Raji (cell line): ENCODE data around the gene SNTG2.

Source experiments
- POLR2A ChIP-seq: IDR thresholded peaks from 2 replicates; pipeline ENCODE4 v1.6.1; 2011; ENCODE audit warnings: low read depth, low read length, control low read depth; ENCODE audit not compliant: insufficient read depth

SNTG2 gene

DNA sequence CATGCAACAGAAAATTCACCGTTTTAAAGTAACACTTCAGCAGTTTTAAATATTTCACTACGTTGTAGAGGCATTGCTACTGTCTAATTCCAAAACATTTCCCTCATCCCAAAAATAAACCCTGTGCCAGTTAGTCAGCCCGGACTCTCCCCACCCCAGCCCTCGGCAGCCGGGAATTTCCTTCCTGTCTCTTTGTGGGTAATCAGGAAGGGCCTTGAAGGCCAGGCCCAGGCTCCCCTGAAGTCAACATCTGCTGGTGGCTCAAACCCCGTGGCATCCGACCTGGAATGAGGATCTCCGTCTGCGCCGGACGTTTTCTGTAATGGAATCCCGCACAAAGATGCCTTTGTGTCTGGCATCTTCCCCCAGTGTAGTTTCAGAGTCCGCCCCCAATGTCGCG is 219.6 kb downstream of the SNTG2 start:
- no peak for TF ChIP-seq POLR2A

DNA sequence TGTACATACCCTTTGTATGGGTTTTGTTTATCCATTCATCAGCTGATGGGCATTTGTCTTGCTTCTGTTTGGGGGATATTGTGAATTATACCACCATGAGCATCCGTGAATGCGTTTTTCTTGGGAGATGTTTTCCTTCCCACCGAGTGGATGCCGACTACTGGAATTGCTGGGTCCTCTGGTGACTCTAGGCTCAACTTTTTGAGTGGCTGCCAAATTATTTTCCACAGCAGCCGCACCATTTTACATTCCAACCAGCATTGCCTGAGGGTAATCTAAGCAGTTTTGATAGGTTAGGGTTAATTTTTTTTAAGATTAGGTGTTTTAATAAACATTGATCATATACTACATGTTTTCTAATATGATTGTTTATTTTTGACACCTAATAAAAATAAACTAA is 220.1 kb downstream of the SNTG2 start:
- no peak for TF ChIP-seq POLR2A

DNA sequence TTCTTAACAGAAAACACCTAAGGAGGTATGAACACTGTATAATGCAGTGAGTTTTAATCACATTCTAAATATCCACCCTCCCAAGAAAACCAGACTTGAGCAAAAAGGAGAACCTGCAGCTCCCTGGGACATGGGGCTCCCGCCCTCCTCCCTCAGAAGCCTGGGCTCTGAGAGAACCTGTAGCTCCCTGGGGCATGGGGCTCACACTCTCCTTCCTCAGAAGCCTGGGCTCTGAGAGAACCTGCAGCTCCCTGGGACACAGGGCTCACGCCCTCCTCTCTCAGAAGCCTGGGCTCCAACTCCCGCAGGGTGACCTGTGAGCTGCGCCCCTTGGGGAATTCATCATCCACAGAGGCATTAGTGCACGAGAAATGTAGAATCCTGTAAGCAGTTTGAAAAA is 222.9 kb downstream of the SNTG2 start:
- TF ChIP-seq POLR2A: no peak

DNA sequence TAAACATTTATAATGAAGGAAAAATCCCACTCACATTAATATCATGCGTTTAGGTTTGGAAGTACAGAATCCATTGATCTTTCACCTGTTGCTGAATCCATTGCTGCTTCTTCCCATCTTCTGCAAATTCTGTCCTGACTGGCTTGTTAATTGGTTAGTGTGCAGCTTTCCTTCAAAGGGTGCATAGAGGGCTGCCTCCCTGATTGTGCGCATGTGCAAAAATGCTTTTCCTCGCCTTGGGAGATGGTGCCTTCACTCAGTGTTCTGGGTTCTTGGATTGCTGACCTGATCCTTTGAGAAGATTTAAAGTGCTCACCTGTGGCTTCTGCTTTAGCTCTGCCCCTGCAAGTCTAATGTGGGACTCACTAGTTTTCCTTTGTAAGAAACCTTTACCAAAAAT is 231.2 kb downstream of the SNTG2 start:
- TF ChIP-seq POLR2A: no peak

DNA sequence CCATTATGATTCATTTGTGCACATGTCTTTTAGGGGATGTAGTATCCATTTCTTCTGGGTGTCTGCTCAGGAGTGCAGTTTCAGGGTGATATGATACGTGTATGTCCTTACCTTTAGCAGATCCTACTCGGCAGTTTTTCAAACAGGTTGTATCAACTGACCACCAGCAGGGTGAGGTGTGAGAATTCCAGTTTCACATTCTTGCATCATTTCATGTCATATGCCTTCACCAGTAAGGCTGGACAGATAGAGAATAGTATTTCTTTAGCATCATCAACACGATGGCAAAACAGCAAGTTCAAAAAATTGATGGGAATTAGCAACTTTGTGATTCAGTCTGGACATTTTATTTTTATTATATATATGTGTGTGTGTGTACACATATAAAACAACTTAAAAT is 232.7 kb downstream of the SNTG2 start:
- no peak for TF ChIP-seq POLR2A

DNA sequence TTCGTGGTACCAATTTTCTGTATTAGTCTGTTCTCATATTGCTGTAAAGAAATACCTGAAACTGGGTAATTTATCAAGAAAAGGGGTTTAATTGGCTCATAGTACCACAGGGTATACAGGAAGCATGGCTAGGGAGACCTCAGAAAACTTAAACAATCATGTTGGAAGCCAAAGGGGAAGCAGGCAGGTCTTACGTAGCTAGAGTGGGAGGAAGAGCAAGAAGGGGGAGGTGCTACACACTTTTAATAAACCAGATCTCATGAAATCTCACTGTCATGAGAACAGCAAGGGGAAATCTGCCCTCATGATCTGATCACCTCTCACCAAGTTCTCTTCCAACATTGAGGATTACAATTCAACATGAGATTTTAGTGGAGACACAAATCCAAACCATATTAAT is 235.8 kb downstream of the SNTG2 start:
- no peak for TF ChIP-seq POLR2A

DNA sequence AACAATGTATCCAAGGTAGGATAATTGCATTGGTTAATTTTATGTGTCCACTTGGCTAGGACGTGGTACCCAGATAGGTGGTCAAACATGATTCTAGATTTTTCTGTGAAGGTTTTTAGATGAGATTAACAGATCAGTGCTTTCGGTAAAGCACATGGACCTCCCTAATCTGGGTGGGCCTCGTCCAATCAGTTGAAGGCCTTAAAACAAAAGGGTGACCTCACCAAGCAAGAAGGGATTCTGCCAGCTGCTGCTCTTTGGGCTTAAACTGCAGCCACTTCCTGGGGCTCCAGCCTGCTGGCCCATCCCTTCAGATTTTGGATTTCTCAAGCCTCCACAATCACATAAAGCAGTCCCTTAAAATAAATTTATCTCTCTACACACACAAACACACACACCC is 236.5 kb downstream of the SNTG2 start:
- no peak for TF ChIP-seq POLR2A

DNA sequence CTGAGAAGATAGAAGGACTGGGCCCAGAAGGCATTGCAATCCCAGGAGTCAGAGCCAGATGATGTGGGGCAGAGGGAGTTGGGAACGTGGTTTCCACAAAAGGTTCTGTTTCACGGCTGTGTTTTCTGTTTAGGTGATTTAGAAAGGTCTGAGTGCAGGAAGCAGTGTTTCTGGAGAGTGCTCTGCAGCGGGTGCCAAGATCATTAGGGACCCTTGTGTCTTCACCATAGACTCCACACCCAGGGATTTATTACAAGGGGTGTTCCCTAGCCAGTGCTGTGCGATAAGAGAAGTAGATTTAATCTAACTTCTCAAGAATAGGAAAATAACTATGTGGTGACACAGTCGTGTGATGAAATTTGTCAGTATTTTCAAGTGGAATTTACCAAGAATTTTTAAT is 241.5 kb downstream of the SNTG2 start:
- no peak for TF ChIP-seq POLR2A

DNA sequence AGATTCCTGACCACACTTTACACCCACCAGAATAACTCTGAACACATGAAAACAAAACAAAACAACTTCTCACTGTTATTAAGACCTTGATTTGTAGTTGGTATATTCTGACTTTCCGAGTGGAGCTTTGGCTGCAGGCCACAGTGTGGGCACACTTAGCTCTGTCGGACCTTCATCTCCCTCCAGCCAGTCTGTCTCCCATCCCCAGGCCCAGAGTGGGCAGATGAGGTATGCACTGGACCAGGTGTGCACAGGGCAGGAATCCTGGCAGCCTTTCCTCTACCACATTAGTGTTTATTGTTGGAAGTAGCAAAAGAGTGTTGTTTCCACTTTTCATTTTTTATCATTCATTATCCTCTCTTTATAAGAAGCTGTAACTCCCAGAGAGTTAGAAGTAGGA is 243.2 kb downstream of the SNTG2 start:
- TF ChIP-seq POLR2A: no peak

DNA sequence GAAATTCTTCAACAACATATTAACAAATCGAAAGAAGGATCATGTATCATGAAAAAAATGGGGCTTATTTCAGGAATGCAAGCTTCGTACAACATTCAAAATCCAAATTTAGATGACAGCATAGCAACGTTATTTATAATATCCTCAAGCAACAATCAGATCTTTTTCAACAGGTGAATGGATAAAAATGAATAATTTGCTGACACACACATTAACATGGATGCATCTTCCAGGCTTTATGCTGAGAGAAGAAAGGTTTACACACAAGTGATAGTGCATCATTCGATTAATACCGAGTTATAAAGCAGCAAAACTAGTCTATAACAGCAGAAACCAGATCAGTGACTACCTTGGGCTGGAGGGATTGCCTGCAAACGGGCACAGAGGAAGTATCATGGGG is 253.1 kb downstream of the SNTG2 start:
- no peak for TF ChIP-seq POLR2A

DNA sequence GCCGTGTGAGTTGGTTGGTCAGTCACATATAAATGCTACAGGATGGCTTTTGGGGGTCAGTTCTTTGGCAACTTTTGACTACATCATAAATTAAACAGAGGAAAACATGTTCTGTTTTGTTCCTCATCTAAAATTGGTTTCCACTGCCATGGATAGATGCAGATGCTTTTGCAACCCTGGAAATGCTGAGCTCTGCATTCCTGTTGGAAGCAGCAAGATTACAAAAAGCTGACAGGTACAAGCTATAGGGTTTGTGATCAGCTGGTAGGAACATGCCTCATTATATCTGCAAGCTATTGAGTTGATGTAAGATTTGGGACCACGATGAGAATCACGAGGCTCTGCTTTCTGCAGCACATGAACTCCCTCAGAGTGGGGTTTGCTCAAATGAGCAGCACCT is 255.2 kb downstream of the SNTG2 start:
- TF ChIP-seq POLR2A: no peak

DNA sequence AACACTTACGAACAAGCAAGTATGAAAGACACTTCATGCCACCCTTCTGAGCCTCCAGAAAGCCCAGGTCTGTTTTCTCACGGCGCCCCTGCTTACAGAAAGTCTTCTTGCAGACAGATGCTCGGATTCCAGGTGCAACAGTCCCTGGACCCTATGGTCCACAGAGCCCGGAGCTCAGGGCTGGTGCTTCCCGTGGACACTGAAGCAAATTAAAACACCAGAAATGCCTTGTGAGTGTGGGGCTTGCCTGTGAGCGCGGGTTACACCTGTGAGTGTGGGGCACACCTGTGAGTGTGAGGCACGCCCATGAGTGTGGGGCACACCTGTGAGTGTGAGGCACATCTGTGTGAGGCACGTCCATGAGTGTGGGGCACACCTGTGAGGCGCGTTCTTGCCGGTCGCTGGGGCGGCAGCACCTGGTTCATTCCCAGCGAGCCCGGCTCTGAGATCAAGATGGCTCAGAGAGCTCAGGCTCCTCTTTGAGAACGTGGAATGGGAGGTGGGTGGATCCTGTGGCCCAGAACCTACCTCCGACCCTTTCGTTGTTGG is 257.4 kb downstream of the SNTG2 start:
- no peak for TF ChIP-seq POLR2A

DNA sequence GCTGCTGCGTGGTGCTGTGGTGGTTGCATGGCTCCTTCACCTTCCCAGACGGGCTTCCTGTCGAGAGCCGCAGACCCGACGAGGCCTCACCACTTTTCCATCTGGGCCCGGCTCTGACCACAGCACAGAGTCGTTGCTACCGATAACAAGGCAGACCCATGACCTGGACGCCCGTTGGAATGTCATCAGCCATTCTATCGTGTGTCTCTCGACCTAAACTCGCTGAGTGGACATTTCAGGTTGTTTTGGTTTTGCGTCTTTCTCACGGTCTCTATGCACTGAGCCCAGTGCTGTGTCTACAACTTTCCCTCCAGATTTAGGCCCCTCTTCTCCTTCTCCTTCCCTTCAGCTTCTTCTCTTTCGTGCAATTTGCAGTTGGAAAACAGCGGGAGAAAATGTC is 257.9 kb downstream of the SNTG2 start:
- no peak for TF ChIP-seq POLR2A

DNA sequence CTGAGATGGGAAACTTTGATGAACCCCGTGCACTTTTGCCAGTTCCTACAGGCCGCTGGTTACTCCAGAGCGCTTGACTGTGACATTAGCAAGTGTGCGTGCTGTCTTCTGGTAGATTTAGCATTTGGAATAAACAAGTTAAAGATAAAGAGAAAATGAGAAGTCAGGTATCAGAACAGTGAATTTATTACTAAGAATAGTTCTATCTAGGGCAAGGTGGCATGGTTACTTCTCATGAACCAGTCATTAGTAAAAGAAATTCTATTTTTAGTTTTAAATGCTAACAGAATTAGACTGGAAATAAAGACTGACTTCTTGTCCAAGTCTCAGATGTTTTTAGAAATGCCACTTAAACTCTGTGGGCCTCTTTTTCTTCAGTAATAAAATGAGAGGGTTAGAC is 258.6 kb downstream of the SNTG2 start:
- TF ChIP-seq POLR2A: no peak

DNA sequence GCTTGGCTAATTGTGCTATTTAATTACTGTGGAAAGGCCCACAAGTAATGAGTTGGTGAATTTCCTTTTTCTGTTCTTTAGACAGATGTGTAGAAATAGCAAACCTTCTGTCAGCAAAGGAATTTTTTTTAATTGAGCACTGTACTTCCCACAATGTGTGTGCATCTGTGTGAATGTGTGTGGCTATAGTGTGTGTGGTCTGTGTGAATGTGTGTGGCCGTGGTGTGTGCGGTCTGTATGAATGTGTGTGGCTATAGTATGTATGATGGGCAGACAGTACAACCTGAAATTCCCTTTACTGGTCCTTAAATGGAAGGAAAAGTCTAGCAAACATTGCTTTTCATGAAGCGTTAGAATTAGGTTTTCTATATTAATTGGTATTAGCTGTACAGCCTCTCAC is 259.1 kb downstream of the SNTG2 start:
- no peak for TF ChIP-seq POLR2A

DNA sequence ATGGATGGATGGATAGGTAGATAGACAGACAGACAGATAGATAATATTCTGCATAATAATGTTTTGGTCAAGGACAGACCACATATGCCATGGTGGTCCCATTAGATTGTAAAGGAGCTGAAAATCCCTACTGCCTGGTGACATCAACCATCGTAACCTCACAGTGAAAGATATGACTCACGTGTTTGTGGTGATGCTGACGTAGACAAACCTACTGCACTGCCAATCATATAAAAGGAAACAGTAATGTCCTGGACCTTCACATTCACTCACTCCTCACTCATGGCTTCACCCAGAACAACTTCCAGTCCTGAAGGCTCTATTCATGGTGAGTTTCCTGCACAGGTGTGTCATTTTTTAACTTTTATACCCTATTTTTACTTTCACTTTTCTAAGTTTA is 259.7 kb downstream of the SNTG2 start:
- no peak for TF ChIP-seq POLR2A

DNA sequence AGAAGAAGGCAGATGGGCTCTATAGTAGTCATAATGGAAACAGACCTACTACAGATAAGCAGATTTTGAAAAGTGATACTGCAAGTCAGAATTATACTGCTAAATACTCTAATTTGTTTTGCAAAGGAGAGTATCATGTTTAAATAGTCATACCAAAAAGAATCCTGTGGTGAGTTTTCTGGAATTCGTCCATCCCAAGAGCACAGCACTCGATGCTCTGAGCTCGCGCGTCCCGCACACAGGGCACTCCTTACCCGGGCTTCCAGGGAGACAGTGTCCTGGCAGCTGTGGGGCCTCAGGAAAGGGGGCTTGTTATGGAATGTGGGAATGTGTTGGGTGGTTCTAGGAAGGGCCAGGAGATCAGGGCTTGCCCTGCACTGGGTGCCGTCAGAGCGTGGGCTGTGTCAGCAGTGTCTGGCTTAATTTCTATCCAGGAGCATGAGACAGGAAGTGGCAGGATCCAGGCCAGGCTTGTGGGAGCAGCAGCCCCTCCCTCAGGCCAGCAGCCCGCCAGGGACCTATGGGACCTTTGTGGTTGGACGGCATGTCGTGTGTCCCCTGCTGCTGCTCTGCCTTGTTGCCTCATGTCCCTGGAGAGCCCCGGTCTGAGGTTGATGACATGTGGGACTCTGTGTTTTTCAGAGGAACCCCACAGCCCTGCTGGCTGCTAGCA is 269.4 kb downstream of the SNTG2 start:
- no peak for TF ChIP-seq POLR2A
